IPS-18a (cell line): ENCODE data around the gene SOCS2.

Experiments used
- H3K27ac ChIP-seq: one replicate; pipeline ENCODE4 v1.5.1; 2013; ENCODE audit warnings: low read length
- H3K27me3 ChIP-seq: one replicate; pipeline ENCODE4 v1.6.1; 2013; ENCODE audit warnings: mild to moderate bottlenecking, low read length; ENCODE audit not compliant: control insufficient read depth, insufficient read depth
- H3K36me3 ChIP-seq: one replicate; pipeline ENCODE4 v1.6.1; 2013; ENCODE audit warnings: low read depth, low read length; ENCODE audit not compliant: control insufficient read depth
- H3K4me1 ChIP-seq: one replicate; pipeline ENCODE4 v1.6.1; 2013; ENCODE audit warnings: low read depth, low read length; ENCODE audit not compliant: control insufficient read depth
- H3K4me3 ChIP-seq: one replicate; pipeline ENCODE4 v1.5.1; 2013; ENCODE audit warnings: low read length
- H3K9ac ChIP-seq: one replicate; pipeline ENCODE4 v1.6.1; 2013; ENCODE audit warnings: mild to moderate bottlenecking, low read length, moderate library complexity
- H3K9me3 ChIP-seq: one replicate; pipeline ENCODE4 v1.6.1; 2013; ENCODE audit warnings: low read depth, low read length; ENCODE audit not compliant: control insufficient read depth

Gene SOCS2, protein sequence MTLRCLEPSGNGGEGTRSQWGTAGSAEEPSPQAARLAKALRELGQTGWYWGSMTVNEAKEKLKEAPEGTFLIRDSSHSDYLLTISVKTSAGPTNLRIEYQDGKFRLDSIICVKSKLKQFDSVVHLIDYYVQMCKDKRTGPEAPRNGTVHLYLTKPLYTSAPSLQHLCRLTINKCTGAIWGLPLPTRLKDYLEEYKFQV

DNA sequence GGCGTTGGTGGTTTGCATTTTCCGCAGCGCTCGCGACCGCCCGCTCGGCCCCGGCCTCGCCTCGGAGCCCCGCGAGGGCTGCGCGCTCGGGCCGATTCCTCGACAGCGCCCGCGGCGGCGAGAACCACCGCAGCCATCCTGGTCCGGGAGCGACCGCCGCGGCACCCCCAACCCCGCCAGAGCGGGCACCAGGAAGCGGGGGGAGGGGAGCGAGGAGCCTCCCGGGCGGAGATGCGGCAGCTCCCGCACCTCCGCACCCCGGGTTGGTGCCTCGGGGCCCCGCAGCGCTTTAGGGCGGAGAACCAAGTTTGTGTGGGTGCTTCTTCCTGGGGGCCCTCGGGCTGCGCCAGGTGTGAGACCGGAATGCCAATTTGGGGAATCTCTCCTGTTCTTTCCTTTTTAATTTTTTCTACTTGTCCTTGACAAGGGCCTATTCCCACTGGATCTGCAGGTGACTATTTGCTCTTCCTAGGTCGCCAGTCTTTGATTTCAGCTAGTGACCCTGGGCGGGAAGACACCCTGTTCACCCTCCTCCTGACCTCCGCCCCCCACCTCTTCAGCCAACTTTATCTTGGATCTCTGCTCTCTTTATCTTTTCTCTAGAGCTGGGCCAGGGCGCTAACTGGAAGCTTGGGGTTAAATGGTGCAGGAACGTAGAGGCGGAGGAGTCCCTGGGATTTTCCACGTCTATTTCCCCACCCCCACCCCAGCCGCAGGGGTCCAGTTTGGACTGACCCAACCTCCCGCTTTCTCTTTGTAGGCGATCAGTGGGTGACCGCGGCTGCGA, at the start of gene SOCS2:
SOCS2 (plus strand) TSS at position 751 of the 787 bp plus-strand sequence. CDS start 223 bp downstream, outside the sequence.
- H3K36me3 ChIP-seq, result peaks cover 23% of the 10 kb centered on the region
- peak within 1 kb of the TSS; percentile 89 for H3K4me3 ChIP-seq
- peak within 1 kb of the TSS; percentile 84 for H3K9ac ChIP-seq
- H3K4me1 ChIP-seq, result peaks cover 22% of the 10 kb centered on the region
- H3K27me3 ChIP-seq, result peaks cover 23% of the 10 kb centered on the region
- H3K9me3 ChIP-seq, result no peaks in the 10 kb centered on the region
- H3K27ac ChIP-seq, result peak within 1 kb of the TSS; percentile 0

DNA sequence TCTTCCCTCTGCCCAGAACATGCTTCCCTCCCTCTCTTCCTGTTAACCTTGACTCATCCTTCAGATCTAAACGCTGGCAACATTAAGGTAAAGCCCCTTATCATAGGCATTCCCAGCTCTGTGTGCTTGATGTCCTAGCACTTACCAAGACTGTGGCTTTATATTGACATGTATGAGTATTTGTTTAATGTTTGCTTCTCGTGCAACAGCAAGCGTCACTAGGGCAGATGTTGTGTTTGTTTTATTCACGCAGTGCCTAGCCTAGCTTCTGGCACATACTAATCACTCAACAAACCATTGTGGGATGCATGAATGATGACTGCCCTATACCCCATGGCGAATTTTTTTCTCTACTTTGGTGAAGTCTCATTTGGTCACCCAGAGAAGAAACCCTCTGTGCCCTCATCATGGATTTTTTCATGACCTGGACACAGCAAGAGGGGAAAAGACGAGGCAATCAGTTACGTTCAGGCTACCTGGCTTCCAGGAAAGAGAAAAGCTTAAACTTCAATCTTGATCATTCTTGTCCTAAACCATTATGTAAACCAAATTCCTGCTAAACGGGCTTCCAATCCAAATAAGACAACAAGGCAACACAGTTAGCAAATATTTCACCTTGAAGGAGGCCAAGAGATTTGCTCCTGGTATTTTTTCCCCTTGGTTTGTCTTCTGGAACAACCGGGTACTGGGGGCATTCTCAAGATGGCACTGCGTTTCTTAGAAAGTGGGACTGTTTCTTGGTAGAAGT, 47.9 kb upstream of the SOCS2 start:
- H3K36me3 ChIP-seq, result no peaks in the 10 kb centered on the region
- H3K9ac ChIP-seq, result no peak overlapping the region
- H3K4me1 ChIP-seq, result no peaks in the 10 kb centered on the region
- H3K27me3 ChIP-seq, result no peaks in the 10 kb centered on the region
- no peak overlapping the region for H3K27ac ChIP-seq
- H3K9me3 ChIP-seq, result no peaks in the 10 kb centered on the region
- no peak overlapping the region for H3K4me3 ChIP-seq

DNA sequence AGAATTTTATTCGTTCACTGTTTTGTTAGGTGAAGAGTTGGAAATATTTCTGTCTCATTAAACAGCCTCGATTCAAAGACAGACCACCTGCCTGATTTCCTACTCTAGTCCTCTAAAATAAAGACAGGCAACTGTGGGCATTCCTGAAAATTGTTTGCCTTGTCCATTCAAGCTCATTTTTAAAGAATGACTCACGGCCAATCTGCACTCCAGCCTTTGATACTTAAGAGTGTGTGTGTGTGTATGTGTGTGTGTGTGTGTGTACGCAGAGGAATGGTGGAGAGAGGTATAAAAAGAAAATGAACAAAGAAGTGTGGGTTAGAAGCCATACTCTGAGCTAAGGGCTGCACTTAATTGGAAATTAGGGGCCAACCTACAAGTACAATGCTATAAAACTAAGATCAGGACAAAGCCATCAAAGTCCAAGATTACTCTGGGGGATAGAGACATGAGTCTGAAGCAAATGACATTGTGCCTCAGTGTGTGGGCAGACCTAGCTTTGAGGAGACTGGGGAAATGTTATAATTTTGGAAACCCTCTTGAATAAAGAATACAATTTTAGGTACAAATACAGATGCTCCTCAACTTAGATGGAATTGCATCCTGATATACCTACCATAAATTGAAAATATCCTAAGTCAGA, 45.6 kb upstream of the SOCS2 start:
- H3K36me3 ChIP-seq, result no peaks in the 10 kb centered on the region
- no peaks in the 10 kb centered on the region for H3K4me1 ChIP-seq
- no peaks in the 10 kb centered on the region for H3K27me3 ChIP-seq
- no peak overlapping the region for H3K4me3 ChIP-seq
- H3K9ac ChIP-seq, result no peak overlapping the region
- H3K27ac ChIP-seq, result no peak overlapping the region
- H3K9me3 ChIP-seq, result no peaks in the 10 kb centered on the region

DNA sequence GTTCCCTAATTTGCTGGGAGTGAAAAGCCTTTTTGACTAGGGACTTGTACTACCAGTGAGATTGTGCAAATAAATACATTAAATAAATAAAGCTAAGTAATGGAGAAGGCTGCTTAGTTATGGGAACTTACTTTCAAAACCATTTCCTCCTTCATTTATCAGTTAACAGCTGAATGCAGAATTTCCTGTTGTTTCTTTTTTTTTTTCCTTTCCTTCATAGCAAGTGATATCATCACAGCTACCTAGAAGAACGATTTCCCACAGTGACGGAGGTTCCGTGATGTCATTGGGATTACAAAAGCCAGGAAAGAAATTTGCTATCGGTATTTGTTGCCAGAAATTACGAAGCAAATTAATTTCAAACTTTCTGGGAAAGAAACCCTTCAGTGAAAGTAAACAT, 42.1 kb upstream of the SOCS2 start:
- Histone ChIP-seq H3K4me3 (no peak overlapping the region), H3K9ac (no peak overlapping the region), H3K36me3 (no peaks in the 10 kb centered on the region), H3K27ac (no peak overlapping the region), H3K27me3 (no peaks in the 10 kb centered on the region), H3K4me1 (no peaks in the 10 kb centered on the region), H3K9me3 (no peaks in the 10 kb centered on the region)

DNA sequence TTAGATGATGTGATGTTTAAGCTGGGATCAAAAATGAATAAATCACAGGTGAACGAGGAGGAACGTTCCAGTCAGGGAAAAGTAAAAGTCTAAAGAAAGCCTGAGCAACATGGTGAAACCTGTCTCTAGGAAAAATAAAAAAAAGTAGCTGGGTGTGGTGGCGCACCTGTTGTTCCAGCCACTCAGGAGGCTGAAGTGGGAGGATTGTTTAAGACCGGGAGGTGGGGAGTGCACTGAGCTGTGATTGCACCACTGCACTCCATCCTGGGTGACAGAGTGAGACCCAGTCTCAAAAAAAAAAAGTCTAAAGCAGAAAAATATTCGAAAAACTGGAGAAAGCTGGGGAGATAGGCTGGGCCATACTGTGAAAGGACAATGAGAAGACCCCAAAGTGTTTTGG, 39.2 kb upstream of the SOCS2 start:
- no peak overlapping the region for H3K27ac ChIP-seq
- H3K27me3 ChIP-seq, result no peaks in the 10 kb centered on the region
- H3K4me1 ChIP-seq, result no peaks in the 10 kb centered on the region
- no peaks in the 10 kb centered on the region for H3K9me3 ChIP-seq
- no peaks in the 10 kb centered on the region for H3K36me3 ChIP-seq
- H3K4me3 ChIP-seq, result no peak overlapping the region
- H3K9ac ChIP-seq, result no peak overlapping the region

DNA sequence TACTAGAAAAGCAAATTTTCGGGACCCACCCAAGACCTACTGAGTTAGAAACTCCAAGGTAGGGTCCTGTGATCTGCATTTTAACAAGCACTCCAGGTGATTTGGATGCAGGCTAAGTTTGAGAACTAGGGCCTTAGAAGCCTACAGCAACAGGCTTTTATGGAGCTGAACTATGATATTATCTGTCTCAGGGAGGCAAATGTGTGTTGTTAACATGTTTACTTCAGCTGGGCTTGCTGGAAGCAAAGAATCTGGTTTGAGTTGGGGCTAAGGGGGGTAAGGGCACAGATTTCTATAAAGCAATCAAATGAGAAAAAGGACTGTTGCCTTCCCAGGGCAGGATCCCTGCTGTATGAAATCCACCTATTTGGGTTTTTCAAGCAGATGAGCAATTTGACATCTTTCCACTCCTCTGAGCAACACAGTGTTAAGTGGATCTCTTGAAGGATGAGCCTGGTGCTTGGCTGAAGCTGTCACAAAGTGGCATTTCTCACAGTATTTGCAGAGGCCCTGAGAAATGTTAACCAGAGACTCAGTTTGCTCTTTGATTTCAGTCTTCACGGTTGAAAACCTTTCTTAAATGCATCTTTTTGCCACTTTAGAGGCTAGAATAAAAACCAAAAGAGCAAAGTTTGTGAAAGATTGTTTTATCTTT, 36.2 kb upstream of the SOCS2 start:
- no peaks in the 10 kb centered on the region for H3K27me3 ChIP-seq
- H3K4me3 ChIP-seq, result no peak overlapping the region
- H3K27ac ChIP-seq, result no peak overlapping the region
- H3K4me1 ChIP-seq, result no peaks in the 10 kb centered on the region
- H3K36me3 ChIP-seq, result no peaks in the 10 kb centered on the region
- no peaks in the 10 kb centered on the region for H3K9me3 ChIP-seq
- H3K9ac ChIP-seq, result no peak overlapping the region

DNA sequence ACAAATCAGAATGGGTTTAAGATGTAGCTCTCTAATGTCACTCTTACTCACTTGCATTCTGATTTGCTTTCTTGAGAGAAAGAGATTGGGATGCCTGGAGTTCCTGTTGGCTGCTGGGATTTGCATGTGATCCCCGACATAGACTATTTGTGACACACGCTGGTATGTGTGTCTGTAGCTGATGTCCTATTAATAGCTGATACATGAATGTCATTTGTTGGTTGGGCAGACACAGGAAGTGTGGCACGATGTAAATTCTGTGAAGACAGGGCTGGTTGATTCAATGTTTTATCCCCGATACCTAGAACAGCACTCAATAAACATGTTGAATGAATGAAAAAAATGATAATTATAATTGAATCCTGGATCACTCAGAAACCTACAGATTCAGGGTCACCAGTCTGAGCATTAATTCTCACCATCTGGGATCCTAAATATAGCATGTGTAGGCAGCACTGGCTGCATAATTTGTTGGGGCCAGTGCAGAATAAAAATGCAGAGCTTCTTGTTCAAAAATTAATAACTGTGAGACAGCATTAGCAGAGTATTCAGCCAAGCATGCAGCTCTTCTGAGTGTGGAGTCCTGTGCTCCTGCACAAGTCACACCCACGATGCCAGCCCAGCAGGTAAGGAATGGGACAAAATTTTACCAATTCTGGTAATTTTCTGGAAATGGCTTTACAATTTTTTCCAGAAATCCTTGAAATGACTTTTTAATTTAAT, 35.5 kb upstream of the SOCS2 start:
- no peaks in the 10 kb centered on the region for H3K36me3 ChIP-seq
- H3K4me1 ChIP-seq, result no peaks in the 10 kb centered on the region
- no peak overlapping the region for H3K9ac ChIP-seq
- H3K27ac ChIP-seq, result no peak overlapping the region
- H3K27me3 ChIP-seq, result no peaks in the 10 kb centered on the region
- H3K4me3 ChIP-seq, result no peak overlapping the region
- no peaks in the 10 kb centered on the region for H3K9me3 ChIP-seq

DNA sequence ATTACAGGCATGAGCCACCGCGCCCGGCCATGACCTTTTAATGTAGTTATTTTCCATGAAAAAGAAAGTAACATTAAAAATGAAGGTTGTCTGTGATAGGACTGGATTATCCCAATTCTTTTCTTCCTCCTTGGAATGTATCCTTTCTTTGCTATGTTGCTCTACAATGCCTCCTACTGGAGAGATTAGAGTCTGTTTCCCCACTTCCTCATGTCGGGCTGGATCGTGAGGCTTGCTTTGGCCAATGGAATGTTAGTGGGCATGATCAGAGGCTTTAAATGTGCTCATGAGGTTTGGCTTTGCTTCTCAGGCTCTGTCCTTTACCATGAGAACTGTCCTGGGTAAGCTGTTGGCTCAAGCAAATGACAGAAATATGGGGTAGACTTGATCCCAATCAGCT, 34.7 kb upstream of the SOCS2 start:
- Histone ChIP-seq H3K4me1 (no peaks in the 10 kb centered on the region), H3K27me3 (no peaks in the 10 kb centered on the region), H3K9me3 (no peaks in the 10 kb centered on the region), H3K9ac (no peak overlapping the region), H3K4me3 (no peak overlapping the region), H3K27ac (no peak overlapping the region), H3K36me3 (no peaks in the 10 kb centered on the region)

DNA sequence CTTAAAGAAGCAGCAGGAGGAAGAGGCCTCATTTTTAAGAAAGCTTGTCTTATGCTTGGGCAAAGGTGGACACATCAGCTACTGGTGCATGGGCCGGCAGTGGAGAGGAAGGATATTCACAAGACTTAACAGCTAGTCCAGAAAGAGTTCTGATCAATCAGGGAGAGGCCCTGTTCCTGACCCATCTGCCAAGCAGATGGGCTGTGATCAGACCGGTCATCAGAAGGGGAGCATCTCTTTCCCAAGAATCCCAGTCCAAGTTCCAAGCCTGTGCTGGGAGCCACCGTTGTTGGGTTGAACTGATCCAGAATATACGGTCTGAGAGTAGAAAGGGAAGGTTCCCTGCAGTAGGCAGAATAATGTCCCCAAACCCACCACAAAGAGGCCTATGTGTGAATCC, 32.7 kb upstream of the SOCS2 start:
- Histone ChIP-seq H3K9ac (no peak overlapping the region), H3K4me1 (no peaks in the 10 kb centered on the region), H3K36me3 (peaks cover 5% of the 10 kb centered on the region), H3K4me3 (no peak overlapping the region), H3K27me3 (no peaks in the 10 kb centered on the region), H3K9me3 (no peaks in the 10 kb centered on the region), H3K27ac (no peak overlapping the region)

DNA sequence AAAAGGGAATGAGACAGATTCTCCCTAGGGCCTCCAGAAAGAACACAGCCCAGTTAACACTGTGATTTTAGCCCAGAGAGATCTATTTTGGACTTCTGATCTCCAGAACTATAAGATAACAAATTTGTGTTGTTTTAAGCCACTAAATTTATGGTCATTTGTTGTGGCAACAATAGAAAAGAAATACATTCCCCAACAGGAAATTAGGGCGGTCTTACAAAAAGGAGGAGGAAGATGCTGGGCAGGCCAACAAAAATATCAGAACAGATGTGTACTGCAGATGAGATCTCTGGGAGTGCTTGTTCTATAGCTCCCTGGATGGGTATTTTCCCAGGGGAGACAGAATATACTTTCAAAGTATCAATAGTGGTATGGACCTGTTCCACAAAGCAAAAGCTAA, 32.0 kb upstream of the SOCS2 start:
- Histone ChIP-seq H3K4me3 (no peak overlapping the region), H3K27me3 (no peaks in the 10 kb centered on the region), H3K9me3 (no peaks in the 10 kb centered on the region), H3K9ac (no peak overlapping the region), H3K4me1 (no peaks in the 10 kb centered on the region), H3K27ac (no peak overlapping the region), H3K36me3 (peaks cover 5% of the 10 kb centered on the region)
